Tibial nerve (tissue), 4 donors: ENCODE results near the gene MSX1. TPM values are rescaled to one million over a fixed set of nuclear protein-coding genes. Genes with fewer than 3 reads are reported as not detected.

Experiments used
- DNase-seq, 2 donors: peaks; one replicate each; pipeline ENCODE4 v3.0.0-alpha.2; 2019; ENCODE audit warnings: low spot score in 2 of 2
- H3K27ac ChIP-seq, 4 donors: fragments of 200-600 bp; sonication (generic) in 3 of 4; one replicate each; pipeline ENCODE4 v1.5.1; 2017 to 2019; ENCODE audit warnings: mild to moderate bottlenecking in 1 of 4
- H3K27me3 ChIP-seq, 2 donors: fragments of 200-600 bp; sonication (generic) in 1 of 2; one replicate each; pipeline versions ENCODE4 v1.5.1 to v1.6.0; 2017 to 2019
- H3K36me3 ChIP-seq, 3 donors: fragments of 200-600 bp; sonication (generic); one replicate each; pipeline ENCODE4 v1.5.1; 2018 to 2019
- H3K4me1 ChIP-seq, 4 donors: fragments of 200-600 bp; sonication (generic) in 3 of 4; one replicate each; pipeline ENCODE4 v1.5.1; 2017 to 2019
- H3K4me3 ChIP-seq, 4 donors: fragments of 200-600 bp; sonication (generic) in 3 of 4; one replicate each; pipeline ENCODE4 v1.5.1; 2017 to 2019; ENCODE audit warnings: mild to moderate bottlenecking in 1 of 4, moderate library complexity in 1 of 4
- H3K9me3 ChIP-seq, 4 donors: fragments of 200-600 bp; sonication (generic) in 3 of 4; one replicate each; pipeline ENCODE4 v1.5.1; 2017 to 2019
- CTCF ChIP-seq, 5 experiments: fragments of 200-600 bp in 3 of 5; fragments of 450-650 bp in 2 of 5; sonication (generic) in 3 of 5; IDR thresholded peaks; one replicate each; pipeline ENCODE4 v1.5.1; 2016 to 2019; ENCODE audit warnings: antibody characterized with exemption in 5 of 5, mild to moderate bottlenecking in 3 of 5, moderate library complexity in 2 of 5
- EP300 ChIP-seq, 2 donors: sonication (generic); formaldehyde crosslinking; IDR thresholded peaks; one replicate each; pipeline ENCODE4 v1.6.1; 2017; ENCODE audit warnings: antibody characterized with exemption in 2 of 2, mild to moderate bottlenecking in 1 of 2
- POLR2A ChIP-seq, 2 donors: fragments of 450-650 bp; IDR thresholded peaks; one replicate each; pipeline ENCODE4 v1.6.1; 2017; ENCODE audit warnings: antibody characterized with exemption in 2 of 2, mild to moderate bottlenecking in 2 of 2, moderate library complexity in 2 of 2
- WGBS, 2 donors: methylation state at CpG; one replicate each; pipeline ENCODE4 v1.1.5; 2018; 5-methylcytosine and 5-hydroxymethylcytosine counted together
- total RNA-seq, 4 donors: library from RNA; depleted of rRNA; stranded (reverse); fragments of >200 nt; gene quantifications; one replicate each; pipeline ENCODE4 v1.1.0, GENCODE V29; 2016

The MSX1 gene
- total RNA-seq, 4 donors from 2014 or later = 9.4 to 42.3 (median 21.7) TPM

GRCh38 chr4:4899202-4899925 is 39.9 kb downstream of the MSX1 start:
- 80 to 88% methylated on average over 5 of the region's 5 CpGs for WGBS, 2 donors
- Histone ChIP-seq H3K36me3 (no peaks in the 10 kb centered on the region), H3K27ac (no peak overlapping the region), H3K4me3 (no peak overlapping the region), H3K27me3 (peaks cover 0 to 3% of the 10 kb centered on the region in 2 donors), H3K9me3 (no peaks in the 10 kb centered on the region), H3K4me1 (no peaks in the 10 kb centered on the region)
- no peak for DNase-seq
- no peak for TF ChIP-seq POLR2A (IDR thresholded peaks at IDR 0.05)
- TF ChIP-seq CTCF (IDR thresholded peaks at IDR 0.05) = no peak
- TF ChIP-seq EP300 (IDR thresholded peaks at IDR 0.05) = no peak

- no peak for DNase-seq
- H3K4me3 ChIP-seq = no peak overlapping the region
- no peaks in the 10 kb centered on the region for H3K36me3 ChIP-seq
- WGBS, 2 donors = 46 to 53% methylated on average over 2 of the region's 2 CpGs
- no peaks in the 10 kb centered on the region for H3K9me3 ChIP-seq
- H3K27ac ChIP-seq = no peak overlapping the region
- no peak for TF ChIP-seq CTCF (IDR thresholded peaks at IDR 0.05)
- no peaks in the 10 kb centered on the region for H3K4me1 ChIP-seq
- H3K27me3 ChIP-seq = peaks cover 0 to 3% of the 10 kb centered on the region in 2 donors
Observed at GRCh38 chr4:4901877-4902276, 42.4 kb downstream of the MSX1 start.

GRCh38 chr4:4912155-4912554 is 52.7 kb downstream of the MSX1 start:
- 35 to 45% methylated on average over 2 of the region's 2 CpGs for WGBS, 2 donors
- no peak overlapping the region for H3K27ac ChIP-seq
- H3K4me3 ChIP-seq = no peak overlapping the region
- no peaks in the 10 kb centered on the region for H3K36me3 ChIP-seq
- peaks cover 0 to 8% (median 0%) of the 10 kb centered on the region in 4 donors for H3K9me3 ChIP-seq
- no peak for DNase-seq
- no peaks in the 10 kb centered on the region for H3K27me3 ChIP-seq
- TF ChIP-seq CTCF (IDR thresholded peaks at IDR 0.05) (no peak), EP300 (IDR thresholded peaks at IDR 0.05) (no peak), POLR2A (IDR thresholded peaks at IDR 0.05) (no peak)
- H3K4me1 ChIP-seq = peaks cover 0 to 19% (median 0%) of the 10 kb centered on the region in 4 donors

- Histone ChIP-seq H3K4me1 (peaks cover 0 to 19% (median 0%) of the 10 kb centered on the region in 4 donors), H3K27me3 (no peaks in the 10 kb centered on the region), H3K9me3 (peaks cover 0 to 8% (median 0%) of the 10 kb centered on the region in 4 donors), H3K36me3 (no peaks in the 10 kb centered on the region), H3K27ac (peak overlapping the region in 1 of 4 donors; percentile 68), H3K4me3 (no peak overlapping the region)
- 56 to 75% methylated on average over 2 of the region's 2 CpGs for WGBS, 2 donors
- TF ChIP-seq POLR2A (IDR thresholded peaks at IDR 0.05) = no peak
- TF ChIP-seq EP300 (IDR thresholded peaks at IDR 0.05) = peak in 1 of 2 donors; percentile 77
- peak; percentile 73 to 78 for DNase-seq
Observed at GRCh38 chr4:4913147-4913561, 53.7 kb downstream of the MSX1 start.

Other genes with a start within 250 kb of the MSX1 start
- 1 to 10 TPM in 2 of 4 donors, not detected in 2; 5.9 to 9.6 TPM for gene CYTL1, start 159.8 kb downstream of the MSX1 start, total RNA-seq
- gene STK32B, start 191.8 kb downstream of the MSX1 start, total RNA-seq = 1 to 10 TPM in 3 of 4 donors, under 1 TPM in 1; 0.39 to 2.7 (median 2.4) TPM